Ammon's horn (tissue), 1 donor: ENCODE results near the gene NPRL2.
A peak's percentile ranks its signal among the peaks of the same experiment; 100 is the strongest.

Source experiments
- DNase-seq: peaks from one replicate; pipeline ENCODE4 v3.0.0-alpha.2; 2016; ENCODE audit warnings: low spot score

NPRL2 gene

DNA sequence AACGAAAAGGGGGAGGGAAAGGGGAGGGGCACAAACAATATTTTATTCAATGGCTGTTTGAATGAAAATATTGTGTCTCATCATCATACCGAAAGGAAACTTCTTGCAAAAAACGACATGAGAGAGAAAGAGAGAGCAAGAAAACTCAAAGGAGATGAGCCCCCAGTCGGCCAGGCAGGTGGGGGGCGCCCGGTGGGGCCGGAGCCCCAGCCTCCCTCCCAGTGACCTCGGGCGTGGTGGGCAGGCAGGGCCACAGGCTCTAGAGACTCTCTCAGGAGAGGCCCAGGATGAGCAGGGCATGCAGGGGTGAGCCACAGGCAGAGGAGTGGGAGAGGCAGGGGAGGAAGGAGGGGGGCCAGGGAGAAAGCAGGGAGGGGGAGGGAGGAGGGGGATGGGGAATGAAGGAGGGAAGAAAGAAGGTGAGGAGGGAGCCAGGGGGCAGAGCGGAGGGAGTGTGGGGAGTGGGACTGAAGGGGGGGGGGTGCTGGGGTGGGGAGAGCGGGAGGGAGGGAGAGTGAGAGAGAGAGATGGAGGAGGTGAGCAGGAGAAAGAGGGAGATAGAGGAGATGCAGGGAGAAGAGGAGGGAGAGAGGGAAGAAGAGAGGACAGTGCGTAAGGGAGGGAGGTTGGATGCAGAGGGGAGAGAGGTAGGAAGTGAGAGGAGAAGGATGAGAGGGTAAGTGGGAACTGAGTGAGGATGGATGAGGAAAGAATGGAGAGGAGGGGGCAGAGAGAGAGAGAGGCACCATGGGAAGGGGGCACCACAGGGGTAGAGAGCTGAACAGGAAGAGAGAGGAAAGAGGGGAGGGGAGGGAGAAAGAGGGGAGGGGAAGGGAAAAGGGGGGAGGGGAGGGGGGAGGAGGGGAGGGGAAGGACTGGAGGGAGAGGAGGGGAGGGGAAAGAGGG is 22.8 kb upstream of the NPRL2 start:
- no peak for DNase-seq

DNA sequence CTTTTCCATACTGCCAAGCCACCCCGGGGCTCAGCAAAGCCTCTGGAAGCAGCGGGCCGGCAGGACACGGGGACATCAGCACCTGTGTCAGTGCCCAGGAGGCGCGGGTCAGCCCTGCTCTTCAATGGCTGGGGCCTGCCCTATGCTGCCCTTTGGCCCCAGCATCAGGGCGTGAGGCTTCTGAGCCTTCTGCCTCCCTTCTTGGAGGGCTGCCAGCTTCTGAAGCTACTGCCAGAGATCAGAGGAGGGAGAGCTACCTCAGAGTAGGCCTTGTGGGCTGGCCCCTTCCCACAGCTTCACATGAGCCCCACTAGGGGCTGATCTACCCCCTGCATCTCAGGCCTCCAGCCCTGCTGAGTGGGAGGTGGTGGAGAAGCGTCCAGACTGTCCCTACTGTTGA is 21.8 kb upstream of the NPRL2 start:
- no peak for DNase-seq

DNA sequence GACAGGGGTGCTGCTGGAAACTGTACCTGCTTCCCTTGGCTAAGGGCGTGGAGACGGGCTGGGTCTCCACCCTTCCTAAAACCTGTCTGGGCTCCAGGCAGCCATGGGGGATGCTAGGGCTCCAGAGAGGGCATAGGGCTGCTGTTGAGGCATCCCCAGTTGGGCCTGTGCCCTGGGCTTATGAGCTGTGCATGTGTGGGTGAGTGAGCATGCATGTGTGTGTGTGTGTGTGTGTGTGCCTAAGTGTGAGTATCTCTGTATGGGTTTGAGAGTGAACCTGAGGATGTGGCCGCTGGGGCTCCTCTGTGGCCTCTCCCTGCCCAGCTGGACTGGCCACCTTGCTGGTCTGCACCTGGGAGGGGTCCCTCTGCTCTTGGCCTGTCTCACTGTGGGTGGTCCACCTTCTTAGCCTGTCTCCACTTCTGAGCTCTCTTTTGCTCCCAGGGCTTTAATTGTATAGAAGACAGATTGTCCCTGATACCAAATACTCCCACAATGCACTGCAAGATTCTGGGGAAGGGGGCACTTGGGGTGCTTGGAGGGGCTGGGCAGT is 20.6 kb upstream of the NPRL2 start:
- no peak for DNase-seq

DNA sequence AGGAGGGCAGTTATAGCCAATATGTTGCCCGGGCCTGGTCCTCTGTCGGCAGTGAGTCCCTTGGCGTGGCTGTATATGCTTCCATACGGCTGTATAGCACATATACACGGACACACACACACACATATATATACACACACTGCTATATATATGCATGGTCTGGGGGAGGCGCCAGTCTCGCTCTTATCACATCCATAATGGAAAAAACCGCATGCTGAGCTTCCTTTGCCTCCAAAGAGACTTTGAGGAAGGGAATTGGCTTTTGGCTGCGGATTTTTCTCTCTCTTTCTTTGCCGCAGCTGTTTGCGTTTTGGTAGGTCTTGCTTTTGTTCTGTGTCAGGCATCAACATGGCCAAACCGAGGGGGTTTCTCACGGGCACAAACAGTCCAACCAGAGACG is 20.0 kb upstream of the NPRL2 start:
- DNase-seq, result no peak

DNA sequence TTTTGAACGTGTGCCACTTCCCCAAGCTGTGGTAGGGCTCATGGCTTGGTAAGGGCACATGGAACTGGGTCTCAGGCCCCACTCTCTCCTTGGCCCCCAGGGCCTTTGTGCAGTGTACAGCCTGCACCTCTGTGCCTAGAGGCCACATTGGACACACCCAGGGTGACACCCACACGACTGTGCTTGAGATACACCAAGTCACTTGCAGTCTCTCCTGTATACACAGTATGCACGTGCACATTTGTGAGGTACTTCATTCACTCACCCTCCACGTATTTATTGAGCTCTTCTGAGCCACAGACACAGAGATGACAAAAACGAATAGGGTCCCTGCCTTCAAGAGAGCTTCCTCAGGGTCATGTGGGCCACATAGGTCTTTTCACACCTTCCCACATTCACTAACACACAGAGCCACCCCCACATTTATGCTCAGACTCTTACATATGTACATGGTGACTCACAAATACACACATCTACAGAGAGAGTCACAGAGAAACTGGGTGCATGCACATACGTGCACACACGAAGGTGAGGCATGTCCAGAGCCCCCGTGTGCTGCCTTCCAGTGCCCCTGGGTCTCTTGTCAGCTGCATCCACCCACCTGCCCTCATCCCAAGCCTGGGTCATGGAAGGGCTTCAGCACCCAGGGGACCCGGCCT is 18.6 kb upstream of the NPRL2 start:
- no peak for DNase-seq

DNA sequence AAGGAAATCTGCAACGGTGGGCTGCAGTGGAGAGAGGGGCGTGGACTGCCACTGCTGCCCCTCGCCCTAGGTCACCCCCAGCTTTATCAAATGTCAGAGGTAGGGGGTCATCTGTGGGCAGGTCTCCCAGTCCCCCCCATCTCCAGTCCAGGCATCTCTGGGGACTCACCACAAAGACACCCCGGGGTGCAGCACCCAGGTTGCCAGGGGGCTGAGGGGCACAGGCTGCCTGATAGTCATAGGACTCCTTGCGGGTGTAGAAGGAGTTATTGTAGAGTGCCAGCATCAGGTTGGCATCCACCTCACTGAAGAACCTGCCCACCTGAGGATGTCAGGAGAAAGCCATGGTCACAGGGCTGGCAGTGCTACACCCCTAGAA is 15.3 kb upstream of the NPRL2 start:
- no peak for DNase-seq

DNA sequence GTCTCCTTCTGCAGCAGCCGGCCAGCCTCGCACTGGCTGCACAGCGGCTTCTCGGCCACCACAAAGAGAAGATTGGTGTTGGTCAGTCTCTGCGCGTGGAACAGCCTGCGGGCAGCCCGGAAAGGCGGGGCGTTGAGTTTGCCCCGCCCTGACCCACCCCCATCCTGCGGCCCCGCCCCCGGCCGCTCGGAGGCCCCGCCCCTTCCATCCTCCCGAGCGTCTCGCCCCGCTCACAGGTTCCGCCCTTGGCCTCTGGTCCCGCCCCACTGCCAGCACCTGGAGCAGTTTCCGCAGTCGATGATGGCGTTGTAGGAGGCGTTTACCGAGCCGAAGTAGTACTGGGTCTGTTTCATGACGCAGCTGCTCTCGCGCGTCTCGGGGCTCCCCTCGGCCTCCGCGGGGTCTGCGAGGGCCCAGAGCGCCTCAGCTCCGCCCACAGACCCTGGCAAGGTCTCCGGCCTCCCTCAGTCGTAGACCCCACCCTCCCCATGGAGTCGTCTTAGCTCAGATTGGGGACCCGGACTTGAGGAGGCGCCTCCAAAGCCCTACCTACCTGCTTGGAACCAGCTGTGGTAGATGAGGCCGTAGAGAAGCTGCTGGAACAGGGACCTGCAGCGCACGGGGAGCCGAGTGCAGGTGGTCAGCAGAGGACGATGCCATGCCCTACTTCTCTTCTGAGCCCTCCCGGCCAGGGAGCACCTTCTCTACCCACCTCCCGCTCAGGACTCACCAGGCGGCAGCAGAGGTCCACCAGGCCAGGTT is 14.7 kb upstream of the NPRL2 start:
- DNase-seq, result peak; percentile 70

DNA sequence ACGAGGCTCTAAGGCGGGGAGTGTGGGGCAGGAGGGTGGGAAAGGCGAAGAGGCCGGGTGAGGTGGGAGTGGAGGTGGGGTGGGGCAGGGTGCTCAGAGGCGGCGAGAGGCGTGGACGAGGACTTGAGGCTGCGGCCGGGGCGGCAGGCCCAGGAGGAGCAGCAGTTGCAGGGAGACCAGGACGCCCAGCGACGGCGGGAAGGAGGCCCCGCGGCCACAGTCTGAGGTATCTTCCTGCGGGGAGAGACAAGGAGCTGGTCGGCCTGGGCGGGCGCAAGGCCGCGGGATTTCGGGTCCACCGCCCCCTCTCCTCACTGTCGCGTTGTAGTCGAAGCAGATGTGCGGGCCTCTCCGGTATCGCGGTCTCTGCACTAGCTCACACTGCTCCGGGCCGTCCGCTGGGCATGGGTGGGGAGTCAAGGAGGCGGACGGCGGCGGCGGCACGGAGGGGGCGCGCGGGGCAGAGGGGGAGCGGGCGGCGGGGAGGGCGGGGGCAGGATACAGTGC is 14.1 kb upstream of the NPRL2 start:
- DNase-seq, result no peak

DNA sequence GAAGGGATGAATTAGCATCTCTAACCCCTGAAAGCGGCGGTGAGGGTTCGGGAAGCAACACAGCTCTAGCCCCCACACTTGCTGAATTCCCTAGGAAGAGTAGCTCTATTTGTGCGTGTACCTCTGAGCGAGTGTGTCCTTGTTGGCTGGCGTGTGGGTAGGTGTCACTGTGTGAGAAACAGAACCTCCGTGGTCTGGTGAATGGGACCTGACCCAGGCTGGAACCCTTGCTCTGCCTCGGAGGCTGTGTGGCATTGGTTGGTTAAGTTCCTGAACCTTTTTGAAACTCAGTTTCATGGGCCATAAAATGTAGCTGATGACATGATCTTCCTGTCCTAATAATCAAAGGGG is 9.2 kb upstream of the NPRL2 start:
- no peak for DNase-seq

DNA sequence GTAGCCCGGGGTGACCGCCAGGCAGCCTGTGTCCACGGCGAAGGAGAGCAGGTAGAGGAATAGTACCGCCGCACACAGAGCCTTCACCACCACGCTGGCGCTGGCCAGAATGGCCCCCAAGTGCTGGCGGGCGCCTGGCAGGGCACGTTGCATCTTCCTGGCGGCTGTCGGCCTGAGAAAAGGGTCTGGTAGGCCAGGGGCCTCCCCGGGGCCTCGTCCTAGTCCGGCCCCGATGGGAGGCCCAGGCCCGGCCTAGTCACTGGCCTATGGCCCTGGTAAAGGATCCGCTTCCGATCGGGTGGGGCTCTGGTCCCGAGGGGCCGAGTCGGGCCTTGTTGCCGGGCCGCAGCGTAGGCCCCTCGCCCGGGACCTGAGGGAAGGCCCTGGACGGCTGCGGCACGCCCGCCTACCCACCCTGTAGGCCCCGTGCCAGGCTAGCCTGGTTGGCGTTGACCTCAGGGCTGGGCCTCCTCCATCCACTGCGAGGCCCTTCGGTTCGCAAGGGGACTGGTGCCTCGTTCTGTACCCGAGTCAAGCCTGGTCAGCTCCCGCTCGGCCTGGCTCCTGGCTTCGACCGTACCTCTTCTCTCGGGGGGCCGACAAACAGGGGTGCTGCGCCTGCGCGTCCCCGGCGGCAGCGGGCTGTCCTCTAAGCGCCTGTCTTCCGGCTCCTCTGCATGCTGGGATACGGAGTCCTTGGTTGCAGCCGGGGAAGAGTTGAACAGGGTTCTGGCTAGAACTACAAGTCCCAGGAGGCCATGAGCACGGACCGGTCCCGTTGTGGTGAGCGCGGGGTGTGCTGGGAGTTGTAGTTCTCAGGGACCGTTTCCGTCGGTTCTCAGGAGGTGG is 8.6 kb upstream of the NPRL2 start, which contains the start of gene TMEM115:
Gene TMEM115, minus strand, starts transcription at position 611 of the 849 bp plus-strand sequence. Its CDS starts 458 bp downstream, at position 153.
- peak; percentile 100 for DNase-seq

DNA sequence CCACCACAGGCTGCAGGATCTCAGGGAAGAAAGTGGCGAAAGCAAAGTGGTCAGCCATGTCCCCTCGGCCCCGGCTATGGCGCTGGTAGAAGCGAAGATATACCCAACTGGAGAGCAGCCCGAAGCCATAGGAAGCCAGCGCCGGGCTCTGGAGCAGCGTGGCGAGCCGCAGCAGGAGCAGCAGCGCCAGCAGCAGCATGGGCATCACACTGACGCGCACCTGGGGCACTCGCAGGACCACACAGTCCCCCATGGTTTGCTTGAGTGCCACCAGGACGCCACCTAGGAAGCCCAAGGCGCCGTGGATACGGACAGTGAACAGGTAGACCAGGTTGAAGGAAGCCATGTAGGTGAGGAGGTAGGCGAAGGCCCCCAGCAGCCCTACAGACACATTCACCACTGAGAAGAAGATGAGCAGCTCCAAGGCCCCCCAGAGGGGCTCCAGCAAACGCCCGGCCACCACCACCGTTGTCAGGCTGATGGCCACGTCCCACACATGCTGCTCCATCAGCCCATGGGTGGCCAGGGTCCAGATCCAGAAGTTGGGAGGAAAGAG is 7.9 kb upstream of the NPRL2 start:
- DNase-seq, result no peak

DNA sequence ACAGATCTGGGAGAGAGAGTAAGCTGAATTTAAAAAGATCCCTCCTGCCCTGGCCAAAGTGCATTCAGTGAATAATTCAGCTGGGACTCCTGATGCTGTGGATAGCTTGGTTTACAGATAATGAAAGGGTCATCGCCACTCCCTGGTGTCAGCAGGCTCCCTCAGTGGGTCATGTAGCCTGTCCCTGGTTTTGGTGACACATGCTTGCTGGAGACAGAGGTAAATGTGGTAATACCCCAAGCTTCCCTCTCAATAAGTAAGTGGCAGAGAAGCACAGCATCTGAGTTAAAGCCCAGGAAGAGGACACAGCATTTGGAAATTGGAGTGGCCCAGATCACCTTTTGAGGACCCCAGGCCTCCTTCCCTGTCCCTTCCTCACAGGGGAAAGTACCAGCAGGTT is 6.9 kb upstream of the NPRL2 start:
- no peak for DNase-seq

DNA sequence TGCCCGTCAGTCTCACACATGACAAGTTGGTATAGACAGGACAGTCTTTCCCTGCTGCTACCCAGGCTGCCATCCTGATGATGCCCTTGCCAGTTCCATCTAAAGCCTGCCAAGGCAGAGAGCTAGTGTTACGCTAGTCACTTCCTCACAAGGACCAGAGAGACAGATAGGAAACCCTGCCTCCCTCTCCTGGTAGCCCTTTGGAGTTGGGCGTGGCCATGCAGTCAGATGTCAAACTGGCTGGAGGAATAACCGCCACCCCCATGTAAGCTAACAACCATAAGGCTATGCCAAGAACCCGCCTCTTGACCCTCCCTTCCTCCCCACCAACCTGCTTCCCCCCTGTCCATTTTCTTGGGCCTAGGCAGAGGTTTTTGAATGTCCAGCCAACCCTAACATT is 6.0 kb upstream of the NPRL2 start:
- DNase-seq, result no peak

DNA sequence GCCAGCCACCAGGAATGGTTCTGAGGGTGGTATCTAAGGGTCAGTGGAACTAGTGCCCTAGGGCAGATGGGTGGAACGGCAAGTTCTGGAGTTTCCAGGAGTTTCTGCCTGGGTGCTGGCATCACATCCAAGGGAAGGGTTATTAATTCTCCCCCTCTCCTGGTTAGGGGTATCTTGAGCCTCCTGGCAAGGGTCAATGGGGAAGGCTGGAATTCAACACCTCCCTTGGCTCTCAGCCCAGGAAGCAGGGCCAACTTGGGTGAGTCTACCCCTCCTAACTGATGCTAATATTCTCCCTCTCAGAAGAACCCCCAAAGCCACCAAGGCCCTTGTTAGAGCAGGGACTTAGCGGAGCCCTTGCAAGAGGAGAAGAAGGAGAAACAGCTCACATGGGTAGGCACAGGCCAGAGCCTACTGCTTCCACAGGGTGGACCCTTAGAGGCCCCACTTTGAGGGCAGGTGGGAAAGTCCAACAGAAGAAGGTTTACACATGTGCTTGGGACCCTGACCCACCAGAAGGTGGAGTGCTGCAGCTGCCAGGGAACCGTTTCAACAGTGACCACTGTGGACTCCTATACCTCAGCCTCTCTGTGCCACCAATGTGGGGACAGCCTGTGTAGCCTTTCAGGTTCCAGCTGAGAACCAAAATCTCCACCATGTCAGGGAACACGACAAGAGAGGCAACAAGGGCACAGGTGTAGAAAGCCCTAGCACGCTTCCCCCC is 5.4 kb upstream of the NPRL2 start:
- DNase-seq, result no peak

DNA sequence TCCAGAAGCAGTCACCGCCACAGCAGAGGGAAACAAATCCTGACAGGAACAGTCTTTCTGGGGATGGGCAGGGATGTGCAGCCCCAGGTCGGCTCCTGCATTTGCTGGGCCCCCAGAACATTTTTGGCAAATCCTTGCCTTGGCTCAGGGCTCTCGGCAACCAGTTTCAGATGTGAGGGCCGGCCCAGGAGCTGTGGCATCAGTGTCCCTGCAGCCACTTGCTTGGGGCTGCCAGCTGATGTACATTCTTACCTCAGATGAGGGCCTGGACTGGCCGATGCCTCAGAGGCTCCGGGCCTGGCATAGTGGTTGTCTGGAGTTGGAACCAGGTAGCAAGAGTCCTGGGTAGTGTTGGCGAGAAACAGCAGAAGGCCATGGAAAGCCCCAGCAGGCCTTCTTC is 4.3 kb upstream of the NPRL2 start:
- no peak for DNase-seq

DNA sequence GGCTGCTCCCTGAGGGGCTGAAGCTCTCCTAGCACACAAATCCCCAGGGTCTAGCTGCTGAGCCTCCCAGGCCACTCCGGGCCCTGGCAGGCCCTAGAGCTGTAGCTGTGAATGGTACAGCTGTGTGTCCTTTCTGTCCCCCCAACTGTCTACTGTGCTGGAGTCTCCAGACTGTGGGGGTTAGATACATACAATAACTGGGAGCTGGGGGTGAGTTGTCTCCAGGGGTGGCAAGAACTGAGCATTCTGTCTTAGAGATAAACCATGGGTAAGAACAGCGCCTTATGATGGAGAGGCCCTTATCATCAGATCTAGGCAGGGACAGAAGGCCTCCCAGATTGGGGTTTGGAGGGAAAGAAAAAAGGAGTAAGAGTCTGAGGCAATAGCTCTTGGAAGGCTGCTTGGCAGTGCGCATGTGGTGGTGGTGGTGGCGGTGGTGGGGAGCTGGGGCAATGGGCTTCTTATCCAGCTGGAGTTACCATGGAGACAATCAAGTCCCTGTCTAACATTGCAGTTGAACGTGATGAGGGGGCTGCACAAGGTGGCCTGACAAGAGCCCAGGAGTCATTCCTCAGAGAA is 3.7 kb upstream of the NPRL2 start:
- no peak for DNase-seq

DNA sequence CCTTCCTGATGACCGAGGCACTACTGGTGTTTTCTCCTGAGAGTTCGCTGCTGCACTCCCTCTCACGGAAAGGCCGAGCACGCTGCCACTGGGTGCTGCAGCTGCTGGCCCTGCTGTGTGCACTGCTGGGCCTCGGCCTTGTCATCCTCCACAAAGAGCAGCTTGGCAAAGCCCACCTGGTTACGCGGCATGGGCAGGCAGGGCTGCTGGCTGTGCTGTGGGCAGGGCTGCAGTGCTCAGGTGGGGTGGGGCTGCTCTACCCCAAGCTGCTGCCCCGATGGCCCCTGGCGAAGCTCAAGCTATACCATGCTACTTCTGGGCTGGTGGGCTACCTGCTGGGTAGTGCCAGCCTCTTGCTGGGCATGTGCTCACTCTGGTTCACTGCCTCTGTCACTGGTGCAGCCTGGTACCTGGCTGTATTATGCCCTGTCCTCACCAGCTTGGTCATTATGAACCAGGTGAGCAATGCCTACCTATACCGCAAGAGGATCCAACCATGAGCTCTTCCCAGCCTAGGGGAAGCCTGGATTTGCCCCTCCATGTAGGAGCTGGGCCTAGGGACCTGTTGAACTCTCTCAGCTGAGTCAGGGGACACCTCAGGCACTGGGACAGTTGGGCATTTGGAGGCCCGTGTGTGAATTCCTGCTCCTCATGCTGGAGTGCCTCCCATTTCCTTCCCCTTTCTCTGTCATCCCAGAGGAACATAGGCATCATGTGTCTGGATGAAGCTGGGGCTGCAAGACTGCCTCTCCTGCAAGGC is 2.9 kb upstream of the NPRL2 start:
- no peak for DNase-seq

DNA sequence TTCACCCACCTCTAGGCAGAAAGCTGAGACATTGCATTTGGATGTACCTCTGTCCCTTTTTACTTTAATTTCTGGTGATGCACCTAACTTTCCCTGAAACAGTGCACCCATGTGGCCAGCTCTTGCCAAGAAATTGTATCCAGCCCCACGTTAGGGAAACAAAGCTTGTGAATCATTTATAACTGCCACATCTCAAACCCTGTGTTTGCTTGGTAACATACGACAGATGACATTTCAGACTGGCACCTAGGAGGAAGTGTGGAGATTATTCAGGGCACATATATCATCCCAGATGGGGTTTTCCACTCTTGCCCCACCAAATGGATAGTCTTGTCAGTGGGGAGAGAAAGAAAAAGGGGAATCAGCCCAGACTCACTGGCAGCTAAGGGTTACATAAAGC is 2.2 kb upstream of the NPRL2 start:
- no peak for DNase-seq

DNA sequence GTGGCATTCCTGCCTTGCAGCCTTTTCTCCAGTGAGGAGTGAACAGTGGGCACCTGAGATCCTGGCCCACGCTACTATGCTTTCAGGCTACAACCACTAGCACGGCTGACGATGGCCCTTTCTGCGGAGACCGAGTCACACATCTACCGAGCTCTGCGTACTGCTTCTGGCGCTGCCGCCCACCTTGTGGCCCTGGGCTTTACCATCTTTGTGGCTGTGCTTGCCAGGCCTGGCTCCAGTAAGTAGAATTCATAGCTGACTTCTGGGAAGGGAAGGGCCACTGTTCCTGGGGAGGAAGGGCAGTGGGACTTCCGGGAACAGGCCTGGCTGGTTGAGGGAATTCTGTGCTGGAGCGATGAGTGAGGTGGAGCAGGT is 735 bp upstream of the NPRL2 start:
- no peak for DNase-seq

DNA sequence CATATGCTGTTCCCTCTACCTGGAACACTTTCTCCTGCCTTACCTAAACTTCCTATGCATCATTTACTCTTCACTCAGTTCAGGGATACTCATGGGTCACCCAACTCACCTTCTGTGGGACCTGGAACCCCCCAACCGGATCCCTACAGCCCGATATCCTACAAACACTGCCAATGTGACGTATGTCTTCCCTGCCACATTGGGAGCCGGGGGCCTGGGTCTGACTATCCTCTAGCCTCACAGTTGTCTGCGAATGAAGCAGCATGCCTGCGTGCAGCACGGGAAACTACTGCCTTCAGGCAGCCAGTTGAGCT is 405 bp downstream of the NPRL2 start:
- DNase-seq, result no peak
